Measurements from ENCODE around the gene CELA3A. TPM values are rescaled to one million over a fixed set of nuclear protein-coding genes. Genes with fewer than 3 reads are reported as not detected.
A peak's percentile ranks its signal among the peaks of the same experiment; 100 is the strongest.

CELA3A gene
- polyA plus RNA-seq, 1 donor (not counting 4 experiments of a cell fraction or from before 2014, with no cell fraction given): not detected

GRCh38 chr1:21955058-21955457 lies 46.4 kb upstream of the CELA3A start:
- FAIRE-seq: no peak
- Histone ChIP-seq H3K4me1 (ENCODE audit: control insufficient read depth, extremely low read depth, insufficient read depth, low read length) (peaks cover 28% of the 10 kb centered on the region), H4K20me1 (ENCODE audit: control insufficient read depth, extremely low read depth, insufficient read depth, low read length) (no peaks in the 10 kb centered on the region), H3K36me3 (ENCODE audit: control insufficient read depth in 2 of 2, extremely low read depth in 1 of 2, insufficient read depth in 2 of 2, low read length in 2 of 2) (no peaks in the 10 kb centered on the region), H3K4me2 (ENCODE audit: control insufficient read depth, extremely low read depth, insufficient read depth, low read depth, low read length) (peak overlapping the region; percentile 59), H3K9me1 (ENCODE audit: control insufficient read depth, extremely low read depth, insufficient read depth, low read length) (no peaks in the 10 kb centered on the region), H3K9ac (ENCODE audit: control insufficient read depth, extremely low read depth, insufficient read depth, low read length) (peak overlapping the region; percentile 61), H3K9me3 (ENCODE audit: control insufficient read depth, low read depth, low read length) (no peaks in the 10 kb centered on the region), H3K27me3 (ENCODE audit: control insufficient read depth, extremely low read depth, insufficient read depth, low read length) (no peaks in the 10 kb centered on the region), H3K27ac (ENCODE audit: control insufficient read depth, insufficient read depth, low read length) (peak overlapping the region; percentile 67), H2AFZ (ENCODE audit: control insufficient read depth, low read length) (peak overlapping the region; percentile 78), H3K4me3 (ENCODE audit: control insufficient read depth in 2 of 3, extremely low read depth in 1 of 3, insufficient read depth in 2 of 3, low read depth in 1 of 3, low read length in 3 of 3) (no peak overlapping the region), H3K79me2 (ENCODE audit: control insufficient read depth, insufficient read depth, low read length) (no peaks in the 10 kb centered on the region)
- DNase-seq (ENCODE audit: low read depth, low spot score): no peak
- dilution Hi-C loops (cut with MboI; ENCODE audit: extremely low pct_ligation_motif_present, low sequenced_read_pairs): no loop called here
- TF ChIP-seq CTCF (optimal IDR thresholded peaks at IDR 0.05 in 1 of 3, IDR thresholded peaks at IDR 0.05 in 1 of 3, conservative IDR thresholded peaks at IDR 0.05 in 1 of 3; ENCODE audit: extremely low read depth in 1 of 3, insufficient read depth in 2 of 3, low read length in 3 of 3): no peak
- no peak for TF ChIP-seq EZH2 (IDR thresholded peaks at IDR 0.05; ENCODE audit: low read length)

GRCh38 chr1:21955501-21956281 lies 45.8 kb upstream of the CELA3A start:
- H3K9ac ChIP-seq (ENCODE audit: control insufficient read depth, extremely low read depth, insufficient read depth, low read length): peak overlapping the region; percentile 61
- H3K4me3 ChIP-seq (ENCODE audit: control insufficient read depth in 2 of 3, extremely low read depth in 1 of 3, insufficient read depth in 2 of 3, low read depth in 1 of 3, low read length in 3 of 3): no peak overlapping the region
- no peak for TF ChIP-seq CTCF (optimal IDR thresholded peaks at IDR 0.05 in 1 of 3, IDR thresholded peaks at IDR 0.05 in 1 of 3, conservative IDR thresholded peaks at IDR 0.05 in 1 of 3; ENCODE audit: extremely low read depth in 1 of 3, insufficient read depth in 2 of 3, low read length in 3 of 3)
- dilution Hi-C loops (cut with MboI; ENCODE audit: extremely low pct_ligation_motif_present, low sequenced_read_pairs): no loop called here
- peaks cover 28% of the 10 kb centered on the region for H3K4me1 ChIP-seq (ENCODE audit: control insufficient read depth, extremely low read depth, insufficient read depth, low read length)
- no peaks in the 10 kb centered on the region for H3K79me2 ChIP-seq (ENCODE audit: control insufficient read depth, insufficient read depth, low read length)
- H3K36me3 ChIP-seq (ENCODE audit: control insufficient read depth in 2 of 2, extremely low read depth in 1 of 2, insufficient read depth in 2 of 2, low read length in 2 of 2): no peaks in the 10 kb centered on the region
- no peaks in the 10 kb centered on the region for H3K9me3 ChIP-seq (ENCODE audit: control insufficient read depth, low read depth, low read length)
- no peaks in the 10 kb centered on the region for H4K20me1 ChIP-seq (ENCODE audit: control insufficient read depth, extremely low read depth, insufficient read depth, low read length)
- H3K9me1 ChIP-seq (ENCODE audit: control insufficient read depth, extremely low read depth, insufficient read depth, low read length): no peaks in the 10 kb centered on the region
- no peaks in the 10 kb centered on the region for H3K27me3 ChIP-seq (ENCODE audit: control insufficient read depth, extremely low read depth, insufficient read depth, low read length)
- peak overlapping the region; percentile 59 for H3K4me2 ChIP-seq (ENCODE audit: control insufficient read depth, extremely low read depth, insufficient read depth, low read depth, low read length)
- DNase-seq (ENCODE audit: low read depth, low spot score): no peak
- FAIRE-seq: peak; percentile 94
- H2AFZ ChIP-seq (ENCODE audit: control insufficient read depth, low read length): peak overlapping the region; percentile 78
- H3K27ac ChIP-seq (ENCODE audit: control insufficient read depth, insufficient read depth, low read length): peak overlapping the region; percentile 67

Data from keratinocyte (primary cell).